Measurements from ENCODE around the gene JAZF1.

DNA sequence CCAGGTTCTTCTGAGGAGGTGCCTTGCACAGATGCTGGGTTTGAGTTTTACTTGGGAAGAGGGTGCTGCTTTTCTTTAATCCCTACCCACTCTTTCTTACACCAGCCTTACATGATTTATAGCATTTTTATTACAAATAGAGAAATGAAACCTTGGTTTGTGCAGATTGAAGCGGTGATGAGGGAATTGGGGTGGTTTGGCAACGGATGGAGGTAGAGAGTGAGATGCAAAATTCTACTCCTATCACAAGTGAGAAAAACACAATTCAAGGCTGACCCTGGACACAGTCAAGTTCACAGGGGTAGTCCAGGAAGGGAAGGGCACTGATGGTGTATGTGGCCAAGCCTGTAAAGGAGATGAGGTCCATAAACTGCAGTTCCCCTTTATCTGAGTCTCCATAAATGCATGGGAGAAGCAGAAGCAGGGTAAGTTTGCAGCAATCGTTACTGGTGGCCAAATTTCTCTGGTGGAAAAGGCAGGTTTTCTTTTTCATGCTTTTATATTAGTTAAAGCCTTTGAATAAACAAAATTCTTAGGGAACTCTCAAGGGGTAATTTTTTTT is 214.3 kb downstream of the JAZF1 start:
- TF ChIP-seq CTCF (IDR thresholded peaks at IDR 0.05) (no peak), POLR2A (IDR thresholded peaks at IDR 0.05) (no peak)
